GDM1 (cell line): ENCODE data around the gene RBM39.

Experiments
- DNase-seq: peaks from one replicate; lab custom pipeline; 2025; lab: John Stamatoyannopoulos, UW

RBM39 gene

DNA sequence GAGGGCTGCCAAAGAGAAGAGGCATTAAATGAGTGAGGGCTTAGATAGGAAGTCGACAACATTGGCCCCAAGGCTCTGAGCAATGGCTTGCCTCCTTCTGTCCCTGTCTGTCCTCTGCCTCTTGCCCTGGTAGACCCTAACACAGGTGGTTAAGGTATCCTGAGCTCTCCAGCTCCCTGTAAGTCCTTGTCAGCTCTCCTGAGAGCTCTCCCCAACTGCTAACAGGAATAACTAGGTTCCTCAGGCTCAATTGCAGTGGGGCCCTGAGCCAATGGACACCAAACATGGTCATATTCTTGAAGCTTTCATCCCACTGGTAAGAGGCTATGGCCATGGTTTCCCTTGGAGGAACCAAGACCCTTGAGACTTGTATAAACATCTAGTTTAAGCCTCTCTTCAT is 72.4 kb downstream of the RBM39 start:
- no peak for DNase-seq

GRCh38 chr20:35669221-35669620 is 72.8 kb downstream of the RBM39 start:
- no peak for DNase-seq

DNA sequence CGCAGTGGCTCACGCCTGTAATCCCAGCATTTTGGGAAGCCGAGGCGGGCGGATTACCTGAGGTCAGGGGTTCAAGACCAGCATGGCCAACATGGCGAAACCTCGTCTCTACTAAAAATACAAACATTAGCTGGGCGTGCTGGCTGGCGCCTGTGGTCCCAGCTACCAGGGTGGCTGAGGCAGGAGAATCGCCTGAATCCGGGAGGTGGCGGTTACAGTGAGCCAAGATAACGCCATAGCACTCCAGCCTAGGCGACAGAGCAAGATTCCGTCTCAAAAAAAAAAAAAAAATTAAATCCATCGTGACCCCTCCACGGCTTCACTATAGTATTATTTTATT is 76.1 kb downstream of the RBM39 start:
- DNase-seq, result no peak

GRCh38 chr20:35664466-35665206 is 77.4 kb downstream of the RBM39 start, which contains the start of the genes CPNE1 and RBM12:
TSS of gene CPNE1 (minus strand) at chr20:35664900. CDS start at chr20:35632923, 31,977 bp downstream.
TSS of gene RBM12 (minus strand) at chr20:35664900. CDS start at chr20:35655322, 9,578 bp downstream.
- peak; percentile 89 for DNase-seq

DNA sequence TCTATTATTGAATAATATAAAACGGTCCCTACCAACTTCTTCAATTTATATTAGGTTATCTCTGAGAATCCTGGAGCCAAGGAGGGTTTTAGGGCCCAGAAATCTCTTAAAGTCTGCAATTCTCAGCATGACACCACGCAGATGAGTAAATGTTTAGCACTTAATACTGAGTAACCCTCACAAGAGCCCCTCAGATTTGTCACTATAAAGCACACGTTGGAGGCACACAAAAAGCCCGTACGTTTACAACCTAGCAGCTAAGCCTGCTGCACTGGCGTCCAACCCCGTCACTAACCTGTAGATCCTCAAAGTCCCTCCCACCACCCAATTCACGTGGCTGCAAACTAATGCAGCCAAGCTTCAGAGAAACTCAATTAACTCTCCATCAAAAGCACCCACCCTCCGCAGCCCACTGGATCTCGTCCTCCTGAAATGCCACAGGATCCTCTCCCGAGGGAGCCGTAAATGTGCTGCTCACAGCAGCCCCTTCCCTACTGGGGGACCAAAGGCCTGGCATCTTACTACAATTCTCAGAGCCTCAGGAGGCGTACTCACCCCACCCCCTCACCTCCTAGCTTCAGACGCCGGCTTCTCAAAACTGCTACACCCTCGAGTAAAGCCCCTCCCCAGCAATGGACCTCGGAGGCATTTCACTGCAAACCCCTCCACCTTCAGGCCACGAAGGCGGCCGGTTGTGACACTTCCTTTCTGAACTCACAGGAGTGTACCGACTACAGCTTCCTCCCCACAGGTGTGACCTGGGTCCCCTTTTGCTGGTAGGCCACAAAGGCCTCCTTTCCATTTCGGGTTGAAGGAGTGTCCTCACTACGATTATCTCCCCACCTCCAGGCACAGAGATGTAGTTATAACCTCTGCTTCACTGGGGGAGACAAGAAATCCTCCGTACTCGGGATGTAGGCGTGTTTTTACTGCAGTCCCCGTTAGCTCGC is 78.3 kb downstream of the RBM39 start:
- peak; percentile 21 for DNase-seq

DNA sequence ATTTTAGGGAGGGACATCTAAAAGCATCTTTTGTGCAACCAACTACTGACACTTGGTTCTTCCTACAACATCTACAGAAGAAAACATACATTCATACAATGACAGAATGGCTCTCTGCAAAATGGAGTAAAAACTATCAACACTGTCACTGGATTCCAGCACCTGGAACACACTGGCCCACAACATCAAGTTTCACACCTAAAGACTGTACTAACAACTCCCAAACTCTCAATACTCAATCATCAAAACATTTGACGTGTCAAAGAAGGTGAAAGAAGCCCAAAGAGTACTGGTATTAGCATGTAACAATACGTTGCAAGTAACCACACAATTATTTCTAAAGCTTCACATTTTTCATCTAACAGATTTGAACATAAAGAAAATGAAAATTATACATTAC is 79.5 kb downstream of the RBM39 start:
- no peak for DNase-seq

DNA sequence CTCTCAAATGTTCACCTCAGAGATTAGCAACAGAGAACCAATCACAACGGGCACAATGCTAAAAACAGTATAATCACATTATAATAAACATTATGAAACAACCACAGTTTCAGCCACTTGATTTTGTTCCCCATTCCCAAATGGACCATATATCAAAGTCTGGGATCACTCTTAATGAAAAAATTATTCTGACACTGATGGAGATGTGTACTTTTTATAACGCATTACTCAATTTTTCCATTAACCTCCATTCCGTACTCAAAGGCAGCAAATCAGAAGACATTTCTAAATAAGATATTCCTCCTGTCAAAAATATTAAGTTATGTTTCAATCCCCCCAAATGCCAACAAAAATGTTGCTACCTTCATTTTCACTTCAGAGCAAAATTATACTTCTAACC is 80.2 kb downstream of the RBM39 start:
- DNase-seq, result no peak

- DNase-seq, result no peak
Measured at GRCh38 chr20:35661053-35661452, 81.0 kb downstream of the RBM39 start.

GRCh38 chr20:35660122-35660937 is 81.7 kb downstream of the RBM39 start:
- no peak for DNase-seq

DNA sequence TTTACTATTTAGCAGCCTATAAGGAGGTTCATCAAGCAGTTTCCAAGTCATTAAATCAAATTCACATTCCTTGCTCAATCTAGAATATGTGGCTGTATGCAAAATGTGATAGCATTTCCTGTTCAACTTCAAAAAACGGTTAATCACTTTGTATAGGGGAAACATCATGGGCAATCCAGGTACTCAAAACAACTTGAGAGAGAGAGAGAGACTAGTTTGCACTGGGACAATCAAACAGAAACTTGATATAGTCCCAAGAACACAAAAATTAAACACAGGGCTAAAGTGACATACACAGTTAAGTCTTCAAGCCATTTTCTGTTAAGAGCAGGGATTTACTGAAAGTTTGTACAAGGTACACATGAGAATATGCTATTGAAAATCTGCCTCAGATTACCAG is 84.8 kb downstream of the RBM39 start:
- DNase-seq, result no peak

DNA sequence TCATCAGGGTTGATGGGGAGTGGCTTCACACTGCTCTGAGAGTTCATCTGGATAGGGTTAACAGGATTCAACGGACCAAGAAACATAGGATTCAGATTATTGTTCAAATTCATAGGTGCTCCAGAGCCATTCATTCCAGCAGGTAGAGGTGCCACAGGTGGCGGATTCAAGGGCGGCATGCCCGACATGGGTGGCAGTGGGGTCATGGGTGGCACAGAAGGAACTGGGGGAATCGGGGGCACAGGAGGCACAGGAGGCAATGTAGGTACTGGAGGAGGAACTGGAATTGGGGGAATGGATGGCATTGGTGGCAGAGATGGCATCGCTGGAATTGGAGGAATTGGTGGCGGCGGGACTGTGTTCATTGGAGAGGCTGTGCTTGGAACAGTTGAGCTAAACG is 87.6 kb downstream of the RBM39 start:
- no peak for DNase-seq

- no peak for DNase-seq
Measured at GRCh38 chr20:35653893-35654292, 88.2 kb downstream of the RBM39 start.
